ENCODE measurements around the gene SMCO2. TPM values are rescaled to one million over a fixed set of nuclear protein-coding genes. Genes with fewer than 3 reads are reported as not detected.

SMCO2 gene
- total RNA-seq, 1 experiment from 2014 or later, result 0.20 TPM

DNA sequence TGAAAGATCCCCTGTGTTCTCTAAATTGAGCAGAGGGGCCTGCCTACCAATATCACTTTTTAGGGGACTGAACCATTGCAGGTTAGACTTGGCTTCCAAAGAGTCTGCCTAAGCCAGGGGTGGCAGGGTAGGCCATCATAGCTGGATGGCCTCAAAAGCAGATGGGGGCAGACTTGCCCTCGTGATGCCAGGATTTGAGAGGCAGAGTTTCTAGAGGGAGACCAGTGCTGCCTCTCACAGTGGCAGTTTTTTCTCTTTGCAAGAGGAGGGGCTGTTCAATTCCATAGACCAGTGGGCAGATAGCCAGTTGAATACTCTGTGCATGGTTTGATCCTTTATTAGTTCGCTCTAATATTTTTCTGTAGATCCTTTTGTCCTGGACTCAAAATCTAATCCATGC is 23.8 kb upstream of the SMCO2 start:
- no peaks in the 10 kb centered on the region for H3K9me3 Mint-ChIP-seq
- no peak overlapping the region for H2BK5ac ChIP-seq (ENCODE audit: insufficient read length, low read length)
- H3K4me1 Mint-ChIP-seq, result peaks cover 2% of the 10 kb centered on the region in 2 experiments; a peak in 3 of 4 replicates
- no peak overlapping the region for H2BK120ac ChIP-seq (ENCODE audit: low read depth, low read length, poor library complexity, severe bottlenecking)
- H3K9me3 ChIP-seq (ENCODE audit: control insufficient read depth, low read depth, low read length), result no peaks in the 10 kb centered on the region
- no peak overlapping the region for H2AFZ ChIP-seq (ENCODE audit: low read length)
- H4K20me1 ChIP-seq (ENCODE audit: control insufficient read depth, insufficient read depth, insufficient read length), result no peaks in the 10 kb centered on the region
- H3K9ac ChIP-seq (ENCODE audit: extremely low read depth, insufficient read length, low read length), result no peak overlapping the region
- H3K27ac Mint-ChIP-seq, result no peak overlapping the region
- no peak overlapping the region for H3K4me3 Mint-ChIP-seq
- H4K8ac ChIP-seq (replicated peaks; ENCODE audit: insufficient read length, low read depth, low read length), result no peak overlapping the region
- H3K4me2 ChIP-seq (ENCODE audit: insufficient read depth, insufficient read length, low read length), result no peak overlapping the region
- H4K5ac ChIP-seq (ENCODE audit: insufficient read length, low read depth, low read length), result no peak overlapping the region
- H3K79me2 ChIP-seq (ENCODE audit: insufficient read depth, low read length), result no peaks in the 10 kb centered on the region
- no peak overlapping the region for H3K18ac ChIP-seq (ENCODE audit: insufficient read length, low read depth, low read length)
- no peak overlapping the region for H2AK5ac ChIP-seq (ENCODE audit: insufficient read length, low read length)
- no peak overlapping the region for H3K56ac ChIP-seq (ENCODE audit: insufficient read length, low read depth, low read length)
- TF ChIP-seq, protein P1, sequence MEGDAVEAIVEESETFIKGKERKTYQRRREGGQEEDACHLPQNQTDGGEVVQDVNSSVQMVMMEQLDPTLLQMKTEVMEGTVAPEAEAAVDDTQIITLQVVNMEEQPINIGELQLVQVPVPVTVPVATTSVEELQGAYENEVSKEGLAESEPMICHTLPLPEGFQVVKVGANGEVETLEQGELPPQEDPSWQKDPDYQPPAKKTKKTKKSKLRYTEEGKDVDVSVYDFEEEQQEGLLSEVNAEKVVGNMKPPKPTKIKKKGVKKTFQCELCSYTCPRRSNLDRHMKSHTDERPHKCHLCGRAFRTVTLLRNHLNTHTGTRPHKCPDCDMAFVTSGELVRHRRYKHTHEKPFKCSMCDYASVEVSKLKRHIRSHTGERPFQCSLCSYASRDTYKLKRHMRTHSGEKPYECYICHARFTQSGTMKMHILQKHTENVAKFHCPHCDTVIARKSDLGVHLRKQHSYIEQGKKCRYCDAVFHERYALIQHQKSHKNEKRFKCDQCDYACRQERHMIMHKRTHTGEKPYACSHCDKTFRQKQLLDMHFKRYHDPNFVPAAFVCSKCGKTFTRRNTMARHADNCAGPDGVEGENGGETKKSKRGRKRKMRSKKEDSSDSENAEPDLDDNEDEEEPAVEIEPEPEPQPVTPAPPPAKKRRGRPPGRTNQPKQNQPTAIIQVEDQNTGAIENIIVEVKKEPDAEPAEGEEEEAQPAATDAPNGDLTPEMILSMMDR (conservative IDR thresholded peaks at IDR 0.05), result no peak
- no peak overlapping the region for H3K23ac ChIP-seq (ENCODE audit: insufficient read length, low read depth, low read length)
- H3K4ac ChIP-seq (ENCODE audit: low read depth, low read length), result no peak overlapping the region
- no peaks in the 10 kb centered on the region for H3K79me1 ChIP-seq (ENCODE audit: insufficient read depth, low read depth, low read length, poor library complexity, severe bottlenecking)
- no peaks in the 10 kb centered on the region for H3K23me2 ChIP-seq (ENCODE audit: insufficient read length, low read depth, low read length, poor library complexity, severe bottlenecking)
- no peak overlapping the region for H3K14ac ChIP-seq (ENCODE audit: insufficient read depth, low read length)
- no peak overlapping the region for H2BK15ac ChIP-seq (ENCODE audit: low read depth, low read length)
- H2BK20ac ChIP-seq (ENCODE audit: low read depth, low read length, poor library complexity, severe bottlenecking), result no peak overlapping the region
- H3K27me3 Mint-ChIP-seq (ENCODE audit: low read depth), result no peaks in the 10 kb centered on the region
- no peaks in the 10 kb centered on the region for H3K4me1 ChIP-seq (ENCODE audit: insufficient read depth, low read length)
- no CpG with 5 or more reads among the region's 2 CpGs for WGBS (ENCODE audit: extremely low coverage, insufficient read length, low lambda C conversion rate)
- no peak overlapping the region for H4K91ac ChIP-seq (ENCODE audit: insufficient read length, low read depth, low read length)
- no peak overlapping the region for H3T11ph ChIP-seq (ENCODE audit: low read length)
- H3K27ac ChIP-seq (ENCODE audit: insufficient read length, low read depth, low read length), result no peak overlapping the region
- H2BK12ac ChIP-seq (ENCODE audit: insufficient read length, low read depth, low read length), result no peak overlapping the region
- no peaks in the 10 kb centered on the region for H3K27me3 ChIP-seq (ENCODE audit: insufficient read depth, low read length)
- DNase-seq, result no peak
- H3K36me3 Mint-ChIP-seq (ENCODE audit: insufficient read depth in 1 of 3, low read depth in 3 of 3), result peaks cover 12 to 22% (median 14%) of the 10 kb centered on the region in 3 experiments; a peak in 5 of 7 replicates
